ENCODE results near the gene RPTOR.
"Not testable (repeated sequence)": the region's sequence is repeated elsewhere in the genome, so short reads cannot be mapped to it uniquely, and the experiment has no call there.

Gene RPTOR

DNA sequence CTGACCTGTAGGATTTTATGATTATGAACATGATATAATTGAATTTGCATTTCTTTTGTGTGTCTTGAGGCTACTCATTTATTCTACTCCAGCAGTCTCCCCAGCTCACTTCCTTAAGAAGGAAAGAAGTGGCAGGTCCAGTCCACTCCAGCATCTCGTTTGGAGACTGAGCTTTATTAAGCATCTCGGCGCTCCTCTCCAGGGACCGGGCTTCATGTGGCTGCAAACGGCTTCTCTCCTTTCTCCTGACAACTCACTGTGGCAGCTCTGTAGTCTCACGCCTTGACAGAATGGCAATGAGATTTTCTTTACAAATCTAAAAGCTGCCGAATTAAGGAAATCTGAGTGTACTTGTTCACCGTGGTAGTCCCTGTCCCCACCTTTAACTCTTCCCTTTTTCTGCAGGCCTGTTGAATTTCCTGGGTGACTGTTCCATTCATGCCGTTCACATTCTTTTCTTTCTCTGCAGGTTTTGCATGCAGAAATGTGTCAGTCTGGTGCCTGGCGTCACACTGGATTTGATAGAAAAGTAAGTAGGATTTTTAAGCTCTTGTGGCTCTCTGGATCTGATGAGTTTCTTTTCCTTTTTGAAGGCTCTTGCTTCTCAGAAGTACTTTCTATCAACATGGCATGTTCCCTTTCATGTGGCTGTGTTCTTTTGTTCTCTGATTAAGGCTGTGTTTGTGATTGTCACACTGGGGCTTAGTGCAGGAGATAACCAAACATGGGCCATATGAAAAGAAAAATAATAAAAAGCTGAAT is 246.5 kb downstream of the RPTOR start:
- DNase-seq, result no peak

DNA sequence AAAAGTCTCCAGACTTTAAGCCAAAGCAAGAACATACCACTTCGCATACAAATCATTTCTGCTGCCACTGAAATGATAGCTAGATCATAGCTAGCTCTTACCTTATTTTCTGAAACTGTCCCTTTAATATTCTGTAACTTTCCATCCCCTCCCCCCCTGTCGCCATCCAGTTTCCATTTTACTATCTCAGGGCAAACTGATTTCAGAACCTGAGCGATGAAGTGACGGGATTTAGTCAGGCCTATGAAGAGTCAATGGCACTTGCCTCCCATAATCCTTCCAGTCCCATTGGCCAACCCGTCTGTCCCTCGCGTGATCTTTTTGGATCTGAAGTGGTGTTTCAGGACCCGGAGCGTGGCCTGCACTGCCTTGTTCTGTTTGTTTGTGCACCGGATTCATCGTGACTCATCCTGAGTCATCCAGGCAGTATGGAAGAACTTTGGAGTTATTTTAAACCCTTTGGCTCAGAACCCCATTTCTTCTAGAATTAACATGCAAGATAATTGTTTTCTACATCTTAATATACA is 247.2 kb downstream of the RPTOR start:
- DNase-seq, result no peak

DNA sequence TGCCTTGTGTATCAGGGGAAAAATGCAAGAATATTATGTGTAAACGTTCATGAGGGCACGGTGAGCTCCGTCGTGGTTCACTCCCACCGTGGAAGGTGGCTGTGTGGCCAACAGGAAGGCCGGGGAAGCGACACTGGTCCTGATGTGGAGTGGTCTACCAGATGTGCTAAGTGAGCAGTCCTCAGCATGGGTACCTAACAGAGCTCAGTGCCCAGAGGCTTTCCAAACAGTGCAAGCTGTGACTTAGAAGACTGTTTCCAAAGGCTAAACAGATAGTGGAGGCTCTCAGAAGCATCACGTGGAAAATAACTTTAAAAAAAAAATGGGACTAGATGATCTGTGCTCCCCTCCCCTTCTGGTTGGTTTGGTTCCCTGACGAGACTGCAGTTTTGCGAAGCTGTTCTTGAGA is 247.7 kb downstream of the RPTOR start:
- DNase-seq, result no peak

DNA sequence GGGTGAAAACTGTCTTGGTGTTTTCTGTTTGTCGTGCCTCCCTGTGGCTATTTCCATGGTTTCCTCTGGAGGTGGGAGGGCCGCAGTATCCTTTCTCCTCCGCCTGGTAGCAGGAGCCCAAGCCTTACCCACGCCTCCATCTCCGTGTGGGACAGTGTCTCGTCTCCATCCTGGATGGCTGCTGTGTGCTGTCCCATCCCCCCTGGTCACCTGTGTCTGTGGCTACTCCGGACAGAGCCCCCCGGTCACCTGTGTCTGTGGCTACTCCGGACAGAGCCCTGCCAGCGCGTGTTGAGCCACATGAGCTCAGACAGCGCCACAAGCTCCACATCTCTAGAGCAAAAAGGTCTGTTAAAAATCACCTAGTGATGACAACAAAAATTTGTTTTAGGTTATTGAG is 248.8 kb downstream of the RPTOR start:
- DNase-seq, result no peak

DNA sequence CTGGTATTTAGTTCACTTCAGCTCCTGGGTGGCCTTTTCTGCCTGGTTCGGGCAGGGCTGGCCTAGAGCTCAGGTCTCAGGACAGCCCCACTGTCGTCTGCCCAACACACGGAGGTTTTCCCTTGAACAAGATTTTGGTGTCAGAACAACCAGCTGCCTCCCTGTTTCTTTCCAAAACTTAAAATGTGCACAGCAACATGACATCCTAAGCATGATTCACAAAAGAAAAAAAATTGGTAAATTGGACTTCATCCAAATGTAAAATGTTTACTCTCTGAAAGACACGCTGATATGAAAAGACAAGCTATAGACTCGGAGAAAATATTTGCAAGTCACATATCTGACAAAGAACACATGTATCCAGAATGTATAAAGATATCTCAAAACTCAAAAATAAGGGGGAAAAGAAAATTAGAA is 249.2 kb downstream of the RPTOR start:
- no peak for DNase-seq

DNA sequence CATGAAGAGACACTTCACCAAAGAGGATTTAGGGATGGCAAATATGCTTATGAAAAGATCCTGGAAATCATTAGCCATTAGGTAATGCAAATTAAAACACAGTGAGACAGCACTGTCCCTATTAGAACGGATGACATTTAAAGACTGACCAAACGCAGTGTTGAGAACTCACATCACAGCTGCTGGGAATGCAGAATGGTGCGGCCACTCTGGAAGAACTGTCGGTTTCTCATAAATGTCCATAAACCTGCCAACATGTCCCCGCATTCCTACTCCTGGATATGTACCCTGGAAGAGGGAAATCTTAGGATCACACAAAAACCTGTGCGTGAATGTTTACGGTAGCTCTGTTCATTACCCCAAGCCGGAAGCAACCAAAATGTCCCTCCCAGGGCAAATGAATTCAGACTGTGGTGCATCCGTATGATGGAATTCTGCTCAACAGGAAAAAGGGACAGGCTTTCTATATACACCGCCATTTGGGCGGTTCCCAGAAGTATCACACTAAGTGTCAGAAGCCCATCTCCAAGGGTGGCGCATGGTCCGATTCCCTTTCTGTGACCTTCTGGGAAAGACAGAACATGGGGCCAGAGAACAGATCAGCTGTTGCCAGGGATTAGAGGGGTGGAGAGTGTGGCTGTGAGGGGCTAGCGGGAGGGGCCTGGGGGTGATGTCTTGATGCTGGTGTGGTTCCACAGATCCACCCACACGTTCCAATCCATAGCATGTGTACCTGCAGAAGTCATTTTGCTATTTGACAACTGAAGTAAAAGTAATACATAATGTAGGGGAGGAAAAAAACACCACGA is 249.8 kb downstream of the RPTOR start:
- no peak for DNase-seq

DNA sequence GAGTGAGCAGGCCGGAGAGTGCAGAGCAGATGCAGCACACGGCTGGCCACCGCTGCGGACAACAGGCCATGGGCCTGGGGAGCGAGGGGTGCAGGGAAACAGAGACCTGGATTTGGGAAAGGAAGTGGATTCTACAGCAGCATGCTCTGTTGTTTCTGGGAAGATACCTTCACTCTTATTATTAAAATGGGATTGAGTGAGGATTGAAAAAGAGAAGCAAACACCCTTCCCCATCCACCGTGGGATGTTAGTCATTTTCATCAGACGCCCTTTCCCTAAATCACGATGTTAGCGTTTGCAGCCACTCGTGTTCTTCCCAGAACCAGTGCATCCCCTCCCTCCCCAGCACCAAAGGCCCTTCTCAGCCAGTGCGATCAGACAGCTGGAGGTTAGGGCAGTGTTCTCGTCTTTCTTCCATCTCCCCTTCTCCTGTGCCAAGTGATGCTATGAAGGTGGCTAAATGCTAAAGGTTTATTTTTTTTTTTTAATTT is 250.5 kb downstream of the RPTOR start:
- DNase-seq, result no peak

DNA sequence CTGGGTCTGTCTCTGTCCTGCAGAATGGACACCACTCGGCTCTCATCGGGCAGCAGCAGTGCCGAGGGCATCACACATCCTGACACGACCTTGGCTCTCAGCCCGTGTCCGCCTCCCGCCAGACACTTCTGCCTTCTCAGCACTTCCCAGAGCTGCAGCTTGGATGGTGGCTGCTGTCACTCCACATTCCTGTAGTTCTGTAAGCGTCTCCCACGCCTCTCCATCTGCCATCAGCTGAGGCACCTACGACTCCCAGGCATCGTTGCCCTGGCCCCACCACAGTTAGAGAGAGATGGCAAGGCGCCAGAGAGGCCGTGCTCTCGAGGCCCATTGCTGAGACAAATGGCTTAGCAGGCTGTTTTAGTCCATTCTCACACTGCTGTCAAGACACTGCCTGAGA is 251.1 kb downstream of the RPTOR start:
- no peak for DNase-seq

DNA sequence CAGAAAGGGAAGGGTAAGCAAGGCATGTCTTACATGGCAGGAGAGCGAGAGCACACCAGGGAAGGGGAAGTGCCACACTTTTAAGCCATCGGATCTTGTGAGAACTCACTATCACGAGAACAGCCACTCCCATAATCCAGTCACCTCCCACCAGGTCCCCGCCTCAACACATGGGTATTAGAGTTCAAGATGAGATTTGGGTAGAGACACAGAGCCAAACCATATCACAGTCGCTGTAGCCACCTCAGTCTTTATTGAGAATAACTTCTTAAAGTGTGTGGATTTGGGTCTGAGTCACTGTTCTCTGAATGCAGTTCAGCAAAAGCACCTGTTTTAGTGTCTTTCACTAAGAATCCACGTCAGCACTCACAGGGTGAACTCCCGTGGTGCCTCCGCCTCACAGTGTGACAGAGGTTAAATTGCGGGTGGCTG is 251.8 kb downstream of the RPTOR start:
- DNase-seq, result no peak

DNA sequence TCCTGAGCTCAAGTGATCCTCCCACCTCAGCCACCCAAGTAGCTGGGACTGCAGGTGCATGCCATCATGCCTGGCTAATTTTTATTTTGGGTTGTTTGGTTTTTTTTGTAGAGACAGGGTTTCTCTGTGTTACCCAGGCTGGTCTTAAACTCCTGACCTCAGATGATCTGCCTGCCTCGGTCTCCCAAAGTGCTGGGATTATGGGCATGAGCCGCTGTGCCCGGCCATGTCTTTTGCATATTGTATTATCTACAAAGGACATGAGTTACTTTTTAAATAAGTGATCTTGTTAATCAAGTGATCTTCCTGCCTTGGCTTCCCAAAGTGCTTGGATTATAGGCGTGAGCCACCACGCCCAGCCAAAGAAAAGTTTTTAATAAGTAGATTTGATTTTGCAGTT is 252.6 kb downstream of the RPTOR start:
- not testable (repeated sequence) for DNase-seq

DNA sequence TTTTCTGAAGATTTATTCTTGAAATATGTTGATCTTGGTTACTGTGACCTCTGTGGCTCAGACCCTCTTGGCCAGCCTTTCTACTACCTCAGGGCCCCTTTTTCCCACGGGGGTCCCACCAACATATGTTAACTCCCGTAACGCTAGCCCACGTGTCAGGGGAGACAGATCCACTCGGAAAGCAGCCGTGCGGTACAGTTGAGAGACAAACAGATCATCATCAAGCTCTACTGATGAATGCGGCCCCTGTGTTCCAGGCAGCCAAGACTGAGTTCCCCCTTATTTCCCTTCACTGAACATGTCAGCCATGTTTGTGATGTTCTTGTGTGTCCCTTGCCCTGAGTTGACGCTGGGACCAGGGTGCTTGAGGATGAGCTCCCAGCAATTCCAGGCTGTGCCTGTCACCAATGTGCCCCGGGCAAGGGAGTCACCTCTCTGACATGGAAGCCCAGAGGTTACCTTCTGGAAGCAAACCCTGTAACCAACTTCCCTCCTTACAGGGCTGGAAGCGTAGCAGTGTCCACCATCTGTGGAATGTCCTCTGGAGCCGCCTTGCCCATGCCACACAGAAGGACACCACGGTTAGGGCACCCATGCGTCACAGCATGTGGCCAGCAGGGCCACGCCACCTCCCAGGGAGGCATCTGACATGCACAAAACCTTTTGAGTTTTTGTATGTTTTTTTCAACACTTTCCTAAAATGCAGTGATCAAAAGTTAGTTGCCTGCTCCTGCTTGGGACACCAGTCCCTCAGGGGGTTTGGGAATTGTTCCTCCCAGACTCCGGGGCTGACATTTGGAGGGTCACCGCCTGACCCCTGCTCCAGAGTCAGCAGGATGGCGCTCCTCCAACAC is 253.3 kb downstream of the RPTOR start:
- DNase-seq, result no peak

DNA sequence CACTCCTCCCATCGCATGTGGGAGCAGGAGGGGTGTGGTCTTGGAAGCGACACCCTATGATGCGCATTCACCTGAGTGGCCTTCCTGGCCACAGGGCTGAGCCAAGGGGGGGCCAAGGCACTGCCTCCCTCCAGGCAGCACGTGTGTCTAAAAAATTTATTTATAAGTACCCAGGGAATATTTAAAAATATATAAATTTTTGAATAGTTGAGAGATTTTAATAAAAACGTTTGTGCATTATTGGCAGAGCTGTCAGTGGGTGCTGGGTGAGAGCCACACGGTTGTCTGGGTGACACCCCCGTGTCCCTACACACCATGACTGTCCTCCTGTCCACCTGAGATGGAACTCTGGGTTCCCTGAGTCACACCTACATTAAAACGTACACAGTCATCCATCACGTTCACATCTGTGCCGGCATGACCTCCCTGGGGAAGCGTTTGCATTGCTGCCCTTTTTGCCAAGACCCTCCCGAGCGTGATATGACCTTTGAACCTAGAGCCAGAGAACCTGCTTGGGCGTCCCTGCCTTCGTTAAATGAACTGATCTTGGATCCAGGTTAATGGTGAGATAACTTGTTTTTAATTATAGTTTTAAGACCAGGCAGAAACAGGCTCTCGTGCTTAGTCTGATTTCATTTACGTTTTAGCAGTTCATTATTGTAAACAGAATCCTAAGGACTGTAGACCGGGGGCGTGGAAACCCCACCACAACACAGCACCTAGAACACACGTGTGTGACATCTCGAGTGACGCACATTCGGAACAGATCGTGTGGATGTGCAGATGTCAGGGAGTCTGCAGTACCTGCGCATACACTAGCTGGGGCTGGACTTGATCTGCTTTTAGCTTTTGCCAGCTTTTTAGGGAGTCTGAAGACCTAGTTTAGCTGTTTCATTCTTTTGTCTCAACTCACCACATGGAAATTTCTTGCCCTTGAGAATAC is 254.2 kb downstream of the RPTOR start:
- DNase-seq, result no peak

DNA sequence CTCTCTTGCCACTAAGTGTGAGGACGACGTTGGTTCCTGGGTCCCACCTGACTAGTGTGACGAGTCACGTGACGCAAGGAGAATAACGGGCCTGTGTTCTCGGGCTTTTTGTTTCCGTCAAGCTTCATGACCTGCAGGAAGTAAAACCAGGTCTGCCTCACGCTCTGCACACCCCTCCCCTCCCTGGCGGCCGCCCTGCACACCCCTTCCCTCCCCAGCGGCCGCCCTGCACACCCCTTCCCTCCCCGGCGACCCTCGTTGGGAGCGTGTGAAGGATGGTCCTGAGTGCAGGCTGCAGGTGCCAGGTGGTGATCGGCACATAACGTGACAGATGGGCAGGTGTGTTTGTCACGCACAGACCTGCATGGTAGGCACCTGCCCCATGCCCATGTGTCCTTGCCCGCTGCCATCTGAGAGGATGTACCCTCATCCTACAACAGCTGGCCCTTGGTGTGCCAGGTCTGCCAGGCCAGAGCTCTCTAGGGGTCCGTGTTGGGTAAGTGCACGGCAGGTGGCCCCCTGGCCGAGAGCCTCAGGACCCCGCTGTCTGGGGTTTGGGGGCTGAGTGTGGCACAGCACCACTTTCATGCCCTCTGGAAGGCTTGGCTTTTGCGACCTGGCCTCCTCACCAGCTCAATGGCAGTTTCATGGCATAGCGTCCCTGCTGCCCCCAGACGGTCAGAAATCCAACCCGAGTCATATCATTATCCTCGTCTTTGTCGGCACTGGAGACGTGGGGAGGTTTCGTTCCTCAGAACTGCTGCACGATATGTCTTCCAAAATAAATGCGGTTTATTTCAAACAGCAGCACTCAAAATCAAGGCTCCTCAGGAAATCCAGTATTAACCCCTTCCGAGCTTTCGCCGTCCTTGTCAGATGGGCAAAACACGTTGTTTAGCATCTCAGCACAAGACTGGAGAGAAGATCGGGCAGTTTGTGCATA is 255.2 kb downstream of the RPTOR start:
- DNase-seq, result no peak

DNA sequence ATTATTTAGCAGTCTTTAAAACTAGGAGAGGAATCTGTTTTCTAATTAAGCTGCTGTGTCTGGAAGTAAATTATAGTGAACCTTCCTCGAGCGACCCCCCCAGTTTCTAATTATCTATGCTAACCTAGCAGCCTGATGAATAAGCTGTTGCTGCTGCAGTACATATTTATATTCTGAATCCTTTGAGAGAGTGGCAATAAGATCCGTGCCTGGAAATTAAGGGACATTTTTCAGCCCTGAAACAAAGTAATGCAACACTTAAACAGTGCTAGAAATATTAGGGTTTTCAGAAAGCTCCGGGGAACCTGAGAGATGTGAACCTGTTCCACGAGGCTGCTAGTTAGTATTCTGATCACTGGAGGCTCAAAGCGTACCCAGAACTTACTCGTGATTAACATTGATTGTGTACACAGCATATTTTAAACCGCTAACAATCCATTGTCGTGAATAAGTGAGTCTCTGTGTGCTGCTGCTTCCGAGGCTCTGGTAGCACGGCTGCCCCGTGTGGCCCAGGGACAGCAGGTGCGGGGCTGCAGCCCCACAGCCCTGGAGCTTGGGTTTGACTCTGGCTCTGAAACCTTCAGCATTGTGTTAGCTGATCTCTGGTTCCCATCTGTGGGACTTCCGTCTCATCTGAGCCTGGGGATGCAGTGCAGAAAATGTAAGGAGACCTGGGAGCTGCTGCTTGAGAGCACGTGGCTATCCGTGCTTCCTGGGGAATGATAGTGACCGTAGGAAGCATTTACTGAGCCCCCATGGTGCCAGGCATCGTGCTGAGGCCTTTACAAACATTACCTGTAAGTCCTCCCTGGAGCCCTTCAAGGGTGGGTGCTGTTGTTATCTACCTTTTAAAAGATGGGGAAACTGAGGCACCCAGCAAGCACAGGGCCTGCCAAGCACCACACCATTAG is 256.1 kb downstream of the RPTOR start:
- no peak for DNase-seq

DNA sequence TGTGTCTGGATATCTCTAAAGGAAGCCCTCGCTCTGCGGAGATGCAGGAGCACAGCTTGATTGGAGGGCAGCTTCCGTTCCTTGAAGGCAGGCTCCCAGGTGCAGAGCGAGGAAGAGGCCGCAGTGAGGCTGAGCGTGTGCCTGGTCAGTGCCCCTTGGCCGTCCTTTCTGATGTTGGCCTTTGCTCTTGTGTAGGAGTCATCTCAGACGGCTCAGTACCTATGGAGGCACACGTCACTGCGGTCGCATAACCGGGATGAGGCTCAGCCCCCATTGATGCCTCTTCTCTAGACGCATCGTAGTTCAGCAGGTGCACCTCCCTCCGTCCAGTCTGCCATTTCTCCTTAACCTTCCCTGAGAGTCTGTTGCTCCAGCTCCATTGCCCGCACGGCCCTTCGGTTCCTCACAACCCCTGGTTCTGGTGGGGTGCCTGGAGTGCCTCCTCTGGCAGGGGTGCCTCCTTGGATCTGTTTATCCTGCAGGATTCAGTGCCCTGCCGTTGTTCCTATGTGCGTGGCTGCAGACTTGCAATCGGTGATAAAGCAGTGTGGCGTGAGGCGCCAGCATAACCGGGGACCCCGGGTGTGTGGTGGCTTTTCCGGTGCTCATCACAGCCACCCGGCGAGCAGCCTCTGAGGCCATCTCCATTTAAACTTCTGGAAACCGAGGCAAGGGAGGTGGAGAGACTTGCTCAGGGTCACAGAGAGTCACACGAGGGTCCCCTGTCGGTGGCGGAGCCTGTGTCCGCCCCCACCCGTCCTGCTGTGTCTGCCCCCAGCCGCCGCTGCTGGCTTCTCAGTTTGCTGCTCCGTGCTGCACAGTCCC is 258.2 kb downstream of the RPTOR start:
- DNase-seq, result no peak

DNA sequence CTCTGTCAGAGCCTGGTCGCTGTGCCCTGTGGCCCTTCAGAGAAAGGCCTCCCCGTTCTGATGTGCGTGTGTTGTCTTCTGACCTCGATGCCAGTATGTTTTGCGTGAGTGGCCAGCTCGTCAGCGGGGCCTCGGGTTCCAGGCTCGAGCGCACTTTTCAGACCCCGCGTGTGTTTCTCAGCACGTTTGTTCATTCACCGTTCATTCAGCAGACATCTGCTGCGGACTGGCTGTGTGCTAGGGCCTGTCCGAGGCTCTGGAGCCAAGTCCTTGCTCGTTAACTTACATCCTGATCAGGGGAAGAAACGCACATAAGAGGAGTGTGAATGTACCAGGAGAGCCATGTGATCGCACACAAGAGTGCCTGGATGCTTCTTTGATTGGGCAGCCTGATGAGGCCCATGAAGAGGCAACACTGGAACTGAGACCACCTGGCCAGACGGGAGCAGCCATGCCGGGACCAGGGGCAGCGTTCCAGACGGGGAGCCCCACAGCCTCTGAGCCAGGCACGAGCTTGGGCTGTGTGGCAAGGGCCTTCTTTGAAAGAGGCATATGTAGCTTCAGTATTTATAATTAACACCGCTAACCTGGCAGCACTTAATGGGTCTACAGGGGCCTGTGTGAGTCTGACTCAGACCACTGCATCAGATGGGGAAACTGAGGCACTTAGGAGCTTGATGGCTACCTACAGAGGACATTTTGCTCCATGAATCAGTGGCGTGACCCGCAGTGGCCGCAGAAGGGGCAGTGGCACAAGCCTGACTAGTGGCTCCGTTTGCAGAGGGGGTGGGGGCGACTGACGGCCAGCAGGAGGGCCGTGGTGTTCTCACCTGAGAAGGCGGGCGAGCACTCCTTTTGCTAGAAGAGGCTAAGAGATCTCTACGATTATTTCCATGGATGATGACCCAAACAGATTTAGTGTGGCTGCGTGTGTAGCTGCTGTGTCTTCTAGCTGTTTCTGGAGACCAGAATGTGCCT is 259.1 kb downstream of the RPTOR start:
- DNase-seq, result no peak

DNA sequence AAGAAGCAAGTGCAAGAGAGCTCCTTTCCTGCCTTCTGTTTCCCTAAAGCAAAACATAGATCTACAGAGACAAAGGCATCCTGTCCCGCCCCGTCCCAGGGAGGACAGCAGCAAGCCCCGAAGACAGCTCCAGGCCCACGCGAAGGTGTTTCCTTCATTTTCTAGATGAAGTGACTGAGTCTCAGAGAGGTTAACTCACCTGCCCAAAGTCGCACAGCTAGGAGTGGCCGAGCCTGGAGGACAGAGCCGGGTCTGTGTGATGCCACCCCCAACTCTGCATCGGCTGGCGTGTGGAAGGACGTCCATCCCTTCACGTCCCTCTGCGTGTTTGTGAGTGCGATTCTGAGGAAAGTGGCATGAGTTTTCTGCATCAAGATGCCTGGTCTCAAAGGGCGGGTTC is 259.8 kb downstream of the RPTOR start:
- DNase-seq, result no peak
